ENCODE data around the gene ORC6.

GRCh38 chr16:46719528-46719927, 30.1 kb downstream of the ORC6 start:
- TF ChIP-seq, protein P1, sequence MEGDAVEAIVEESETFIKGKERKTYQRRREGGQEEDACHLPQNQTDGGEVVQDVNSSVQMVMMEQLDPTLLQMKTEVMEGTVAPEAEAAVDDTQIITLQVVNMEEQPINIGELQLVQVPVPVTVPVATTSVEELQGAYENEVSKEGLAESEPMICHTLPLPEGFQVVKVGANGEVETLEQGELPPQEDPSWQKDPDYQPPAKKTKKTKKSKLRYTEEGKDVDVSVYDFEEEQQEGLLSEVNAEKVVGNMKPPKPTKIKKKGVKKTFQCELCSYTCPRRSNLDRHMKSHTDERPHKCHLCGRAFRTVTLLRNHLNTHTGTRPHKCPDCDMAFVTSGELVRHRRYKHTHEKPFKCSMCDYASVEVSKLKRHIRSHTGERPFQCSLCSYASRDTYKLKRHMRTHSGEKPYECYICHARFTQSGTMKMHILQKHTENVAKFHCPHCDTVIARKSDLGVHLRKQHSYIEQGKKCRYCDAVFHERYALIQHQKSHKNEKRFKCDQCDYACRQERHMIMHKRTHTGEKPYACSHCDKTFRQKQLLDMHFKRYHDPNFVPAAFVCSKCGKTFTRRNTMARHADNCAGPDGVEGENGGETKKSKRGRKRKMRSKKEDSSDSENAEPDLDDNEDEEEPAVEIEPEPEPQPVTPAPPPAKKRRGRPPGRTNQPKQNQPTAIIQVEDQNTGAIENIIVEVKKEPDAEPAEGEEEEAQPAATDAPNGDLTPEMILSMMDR (IDR thresholded peaks at IDR 0.05; ENCODE audit: poor library complexity): no peak
- no peak for TF ChIP-seq EZH2 (IDR thresholded peaks at IDR 0.05; ENCODE audit: borderline replicate concordance)

Data from hepatocyte (in vitro differentiated cells).